Measurements from ENCODE around the gene PECR. TPM values are rescaled to one million over a fixed set of nuclear protein-coding genes. Genes with fewer than 3 reads are reported as not detected.

The PECR gene
- total RNA-seq, 2 experiments from 2014 or later, result 9.1 to 10.3 TPM

GRCh38 chr2:216014006-216014405 is 67.6 kb downstream of the PECR start:
- Mint-ChIP-seq H3K9me3 (no peaks in the 10 kb centered on the region), H3K27ac (peak overlapping the region; percentile 45), H3K4me1 (ENCODE audit: low read depth) (peaks cover 58% of the 10 kb centered on the region), H3K36me3 (ENCODE audit: low read depth) (no peaks in the 10 kb centered on the region), H3K4me3 (peak overlapping the region; percentile 80), H3K27me3 (no peaks in the 10 kb centered on the region)
- intact Hi-C loops (cut with DNase I, micrococcal nuclease), result loop anchor here in 1 of 2 experiments (5.0 kb wide), 1 partner anchor 697 kb away; no protein-coding TSS in a partner anchor
- DNase-seq (no peak), ATAC-seq (ENCODE audit: poor library complexity) (no peak)
- ChIA-PET CTCF (interaction anchor here (2.2 kb wide), 1 partner anchor 9 kb away, joined by 6 read pairs; no protein-coding TSS in a partner anchor), POLR2A (interaction anchor here (0.5 kb wide), 1 partner anchor 17 kb away, joined by 3 read pairs; no protein-coding TSS in a partner anchor)
- peak; percentile 12 for TF ChIP-seq CTCF (IDR thresholded peaks at IDR 0.05)
- H3K4me1 ChIP-seq (ENCODE audit: insufficient read depth, low read length), result peaks cover 33% of the 10 kb centered on the region
- H3K9me3 ChIP-seq (ENCODE audit: control insufficient read depth in 1 of 2, insufficient read depth in 1 of 2, low read length in 2 of 2), result no peaks in the 10 kb centered on the region
- H3K36me3 ChIP-seq (ENCODE audit: insufficient read depth, low read length), result no peaks in the 10 kb centered on the region
- no peak overlapping the region for H3K27ac ChIP-seq (ENCODE audit: low read depth in 1 of 2, low read length in 2 of 2)
- no peaks in the 10 kb centered on the region for H3K27me3 ChIP-seq (ENCODE audit: control insufficient read depth in 1 of 2, insufficient read depth in 2 of 2, low read length in 2 of 2)
- peak overlapping the region; percentile 77 for H3K4me3 ChIP-seq (ENCODE audit: low read length)

- Histone ChIP-seq H3K4me1 (ENCODE audit: insufficient read depth, low read length) (peaks cover 33% of the 10 kb centered on the region), H3K27me3 (ENCODE audit: control insufficient read depth in 1 of 2, insufficient read depth in 2 of 2, low read length in 2 of 2) (no peaks in the 10 kb centered on the region), H3K27ac (ENCODE audit: low read depth in 1 of 2, low read length in 2 of 2) (no peak within 1 kb of the TSS), H3K36me3 (ENCODE audit: insufficient read depth, low read length) (no peaks in the 10 kb centered on the region), H3K4me3 (ENCODE audit: low read length) (peak within 1 kb of the TSS; percentile 77), H3K9me3 (ENCODE audit: control insufficient read depth in 1 of 2, insufficient read depth in 1 of 2, low read length in 2 of 2) (no peaks in the 10 kb centered on the region)
- TF ChIP-seq CTCF (IDR thresholded peaks at IDR 0.05), result peak; percentile 76
- H3K27ac Mint-ChIP-seq, result peak within 1 kb of the TSS; percentile 45
- ATAC-seq (ENCODE audit: poor library complexity) (peak; percentile 77), DNase-seq (peak; percentile 66 to 92 (median 78))
- H3K9me3 Mint-ChIP-seq, result no peaks in the 10 kb centered on the region
- H3K4me1 Mint-ChIP-seq (ENCODE audit: low read depth), result peaks cover 53% of the 10 kb centered on the region
- H3K36me3 Mint-ChIP-seq (ENCODE audit: low read depth), result no peaks in the 10 kb centered on the region
- ChIA-PET POLR2A (interaction anchor here (0.5 kb wide), 1 partner anchor 18 kb away, joined by 3 read pairs; no protein-coding TSS in a partner anchor), CTCF (interaction anchor here (0.8 to 2.2 kb wide), 2 partner anchors 10 to 94 kb away, joined by 3 to 6 read pairs; no protein-coding TSS in a partner anchor)
- H3K27me3 Mint-ChIP-seq, result no peaks in the 10 kb centered on the region
- intact Hi-C loops (cut with DNase I, micrococcal nuclease), result loop anchor here in 1 of 2 experiments (5.0 kb wide), 1 partner anchor 696 kb away; no protein-coding TSS in a partner anchor
- peak within 1 kb of the TSS; percentile 89 for H3K4me3 Mint-ChIP-seq
These were observed 68.3 kb downstream of the PECR start, which contains the start of gene MREG for GRCh38 chr2:216013080-216013909. MREG (minus strand) TSS chr2:216013551; CDS start chr2:216013327, 224 bp downstream.

- CTCF ChIA-PET, result interaction anchor here (0.7 to 2.2 kb wide), 3 partner anchors 11 to 95 kb away, joined by 3 to 6 read pairs (median 3); no protein-coding TSS in a partner anchor
These were observed 68.9 kb downstream of the PECR start for GRCh38 chr2:216012830-216013079.

More at GRCh38 chr2:216012830-216013079, 68.9 kb downstream of the PECR start:
- H3K27me3 Mint-ChIP-seq, result no peaks in the 10 kb centered on the region
- no peak overlapping the region for H3K27ac ChIP-seq (ENCODE audit: low read depth in 1 of 2, low read length in 2 of 2)
- no peak for ATAC-seq (ENCODE audit: poor library complexity)
- peaks cover 33% of the 10 kb centered on the region for H3K4me1 ChIP-seq (ENCODE audit: insufficient read depth, low read length)
- H3K9me3 Mint-ChIP-seq, result no peaks in the 10 kb centered on the region
- no peak for TF ChIP-seq CTCF (IDR thresholded peaks at IDR 0.05)
- intact Hi-C loops (cut with DNase I, micrococcal nuclease), result loop anchor here in 1 of 2 experiments (5.0 kb wide), 1 partner anchor 695 kb away; no protein-coding TSS in a partner anchor
- peak overlapping the region; percentile 45 for H3K27ac Mint-ChIP-seq
- no peaks in the 10 kb centered on the region for H3K36me3 Mint-ChIP-seq (ENCODE audit: low read depth)
- no peaks in the 10 kb centered on the region for H3K9me3 ChIP-seq (ENCODE audit: control insufficient read depth in 1 of 2, insufficient read depth in 1 of 2, low read length in 2 of 2)
- peak overlapping the region; percentile 88 for H3K4me3 Mint-ChIP-seq
- no peak for DNase-seq
- POLR2A ChIA-PET, result no interaction called here
- H3K4me3 ChIP-seq (ENCODE audit: low read length), result peak overlapping the region; percentile 77
- no peaks in the 10 kb centered on the region for H3K27me3 ChIP-seq (ENCODE audit: control insufficient read depth in 1 of 2, insufficient read depth in 2 of 2, low read length in 2 of 2)
- peaks cover 53% of the 10 kb centered on the region for H3K4me1 Mint-ChIP-seq (ENCODE audit: low read depth)
- H3K36me3 ChIP-seq (ENCODE audit: insufficient read depth, low read length), result no peaks in the 10 kb centered on the region

Measured in CD4-positive, alpha-beta T cell (primary cell).